DMS153 (cell line): Measurements from ENCODE around the gene KRTAP1-3.
"Not testable (repeated sequence)": the region's sequence is repeated elsewhere in the genome, so short reads cannot be mapped to it uniquely, and the experiment has no call there.

Source experiments
- DNase-seq: peaks from one replicate; lab custom pipeline; 2025; lab: John Stamatoyannopoulos, UW

Gene KRTAP1-3

DNA sequence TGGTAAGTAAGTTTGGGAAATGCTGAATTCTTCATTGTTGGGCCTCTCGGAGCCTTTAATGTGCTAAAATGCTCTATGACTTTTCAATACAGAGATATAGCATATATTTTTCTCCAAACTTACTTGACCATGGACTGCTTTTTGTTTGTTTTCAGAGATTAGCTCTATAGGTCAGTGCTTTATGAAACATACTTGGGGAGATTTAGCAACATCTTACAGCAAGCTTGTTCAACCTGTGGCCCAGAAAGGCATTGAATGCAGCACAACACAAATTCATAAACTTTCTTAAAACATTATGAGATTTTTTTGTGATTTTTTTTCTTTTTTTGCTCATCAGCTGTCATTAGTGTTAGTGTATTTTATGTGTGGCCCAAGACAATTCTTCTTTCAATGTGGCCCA, 24.7 kb downstream of the KRTAP1-3 start:
- DNase-seq, result no peak

DNA sequence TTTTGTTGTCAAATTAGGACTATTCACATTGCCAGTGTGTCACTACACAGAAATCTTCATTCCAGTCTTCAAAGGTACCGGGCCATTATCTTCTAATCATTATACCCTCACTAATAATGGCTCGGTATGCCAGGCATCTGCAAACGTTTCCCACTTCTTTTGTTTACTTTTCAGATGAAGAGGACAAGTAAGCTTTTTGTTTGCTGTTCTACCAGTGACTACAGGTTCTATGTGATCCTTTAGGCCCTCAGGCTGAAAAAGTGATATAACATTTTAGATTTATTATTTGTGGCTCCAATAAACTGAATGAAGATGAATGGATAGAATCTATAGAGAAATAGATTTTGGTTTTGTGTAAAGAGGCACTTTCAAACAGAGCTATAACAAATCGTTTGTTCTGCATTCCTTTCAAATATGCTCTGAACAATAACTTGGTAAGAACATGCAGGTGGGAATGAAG, 25.3 kb downstream of the KRTAP1-3 start:
- DNase-seq, result no peak

DNA sequence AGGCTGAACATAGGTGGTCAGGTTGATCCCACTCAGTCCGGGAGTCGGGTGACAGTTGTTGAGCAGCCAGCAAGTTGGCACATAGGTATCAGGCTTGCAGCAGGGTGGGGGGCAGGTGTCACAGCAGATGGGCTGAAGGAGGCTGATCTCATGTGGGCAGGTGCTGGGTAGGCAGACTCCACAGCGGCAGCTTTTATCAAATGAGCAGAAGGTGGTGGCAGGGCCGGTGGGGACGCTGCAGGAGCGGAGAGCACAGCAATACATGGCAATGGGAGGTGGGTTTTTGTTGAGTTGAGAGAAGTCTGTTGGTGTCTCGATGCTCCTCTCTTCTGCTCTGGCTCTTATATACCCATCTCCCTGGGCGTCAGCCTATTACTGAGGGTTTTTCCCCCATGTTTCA, 25.9 kb downstream of the KRTAP1-3 start, which contains the start of gene KRTAP3-1:
Gene KRTAP3-1, minus strand, starts transcription at position 318 of the 400 bp plus-strand sequence. Its CDS starts 54 bp downstream, at position 264.
- peak; percentile 33 for DNase-seq

DNA sequence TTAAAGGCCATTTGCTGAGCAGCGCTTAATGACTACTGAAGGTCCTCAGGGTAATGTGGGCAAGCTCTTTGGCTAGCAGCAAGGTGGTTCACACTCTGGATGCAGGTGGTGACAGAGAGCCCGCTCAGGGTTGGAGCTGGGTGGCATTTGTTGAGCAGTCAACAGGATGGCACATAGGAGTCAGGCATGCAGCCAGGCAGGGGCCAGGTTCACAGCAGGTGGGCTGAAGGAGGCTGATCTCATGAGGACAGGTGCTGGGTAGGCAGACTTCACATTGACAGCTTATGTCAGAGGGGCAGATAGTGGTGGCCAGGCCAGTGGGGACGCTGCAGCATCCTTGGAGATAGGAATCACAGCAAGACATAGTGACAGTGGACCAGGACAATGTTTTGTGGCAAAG, 30.3 kb downstream of the KRTAP1-3 start:
- peak; percentile 44 for DNase-seq

DNA sequence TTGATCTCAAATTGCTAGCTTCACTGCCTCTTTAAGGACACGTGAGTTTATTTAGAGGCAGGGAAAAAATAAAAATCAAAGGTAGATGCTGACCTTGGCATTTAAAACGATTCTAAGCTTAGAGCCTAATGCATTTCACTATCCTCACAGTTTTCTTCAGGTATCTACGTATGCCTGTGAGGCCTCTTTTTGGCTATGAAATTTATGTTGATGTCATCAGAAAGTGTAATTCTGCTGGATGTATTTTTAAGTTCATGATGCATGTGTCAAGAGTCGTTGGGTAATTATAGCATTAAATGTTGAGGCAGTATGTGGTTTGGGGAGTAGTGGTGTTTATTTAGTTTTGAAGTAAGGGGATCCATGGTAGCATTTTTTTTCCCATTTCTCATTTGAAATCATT, 30.7 kb downstream of the KRTAP1-3 start:
- DNase-seq, result no peak

DNA sequence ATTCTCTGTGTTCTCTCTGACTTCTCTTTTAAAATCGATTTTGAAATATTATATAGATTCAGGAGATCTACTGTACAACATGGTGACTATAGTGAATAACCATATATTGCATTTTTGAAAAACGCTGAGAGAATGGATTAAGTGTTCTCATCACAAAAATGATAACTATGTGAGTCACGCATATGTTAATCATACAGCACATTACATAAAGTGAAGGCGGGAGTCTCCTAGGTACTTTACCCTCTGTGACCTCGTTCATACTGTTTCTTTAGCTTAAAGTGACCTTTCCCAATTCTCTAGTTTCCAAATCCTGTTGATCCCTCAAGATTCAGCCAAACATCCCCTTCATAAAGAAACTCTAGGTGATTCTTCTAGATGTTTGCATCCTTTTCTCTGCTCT, 31.9 kb downstream of the KRTAP1-3 start:
- DNase-seq, result no peak

DNA sequence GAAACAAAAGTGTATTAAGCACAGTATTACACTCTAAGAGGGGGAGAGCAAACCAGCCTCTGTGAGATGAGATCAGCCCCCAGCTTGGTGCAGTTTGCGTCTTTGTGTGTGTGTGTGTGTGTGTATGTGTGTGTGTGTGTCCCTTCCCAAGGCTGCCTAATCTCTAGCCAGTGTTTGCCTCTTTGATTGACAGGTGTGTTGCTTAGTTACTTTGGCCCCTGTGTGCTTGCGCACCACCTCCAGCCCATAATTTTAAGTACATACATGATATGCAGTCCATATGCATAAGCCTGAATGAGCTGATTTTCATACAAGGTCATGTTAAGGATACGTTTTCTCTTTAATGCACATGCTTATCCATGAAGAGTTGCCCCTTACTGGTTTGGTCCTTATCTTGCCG, 32.9 kb downstream of the KRTAP1-3 start:
- no peak for DNase-seq

DNA sequence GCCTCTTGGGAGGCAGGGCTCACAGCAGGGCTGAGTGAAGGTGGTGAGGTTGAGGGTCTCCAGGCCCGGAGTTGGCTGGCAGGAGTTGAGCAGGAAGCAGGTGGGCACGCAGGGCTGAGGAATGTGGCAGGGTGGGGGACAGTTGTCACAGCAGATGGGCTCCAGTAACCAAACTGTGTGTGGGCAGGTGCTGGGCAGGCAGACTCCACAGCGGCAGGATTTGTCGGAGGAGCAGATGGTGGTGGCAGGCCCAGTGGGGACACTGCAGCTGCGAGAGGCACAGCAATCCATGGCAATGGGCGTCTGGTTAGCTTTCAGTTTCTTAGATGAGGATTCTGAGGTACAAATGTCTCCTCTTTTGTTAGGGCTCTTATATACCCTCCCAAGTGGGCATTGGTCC, 35.1 kb downstream of the KRTAP1-3 start, which contains the start of gene KRTAP3-2:
Gene KRTAP3-2, minus strand, starts transcription at position 344 of the 400 bp plus-strand sequence. Its CDS starts 53 bp downstream, at position 291.
- DNase-seq, result not testable (repeated sequence)

DNA sequence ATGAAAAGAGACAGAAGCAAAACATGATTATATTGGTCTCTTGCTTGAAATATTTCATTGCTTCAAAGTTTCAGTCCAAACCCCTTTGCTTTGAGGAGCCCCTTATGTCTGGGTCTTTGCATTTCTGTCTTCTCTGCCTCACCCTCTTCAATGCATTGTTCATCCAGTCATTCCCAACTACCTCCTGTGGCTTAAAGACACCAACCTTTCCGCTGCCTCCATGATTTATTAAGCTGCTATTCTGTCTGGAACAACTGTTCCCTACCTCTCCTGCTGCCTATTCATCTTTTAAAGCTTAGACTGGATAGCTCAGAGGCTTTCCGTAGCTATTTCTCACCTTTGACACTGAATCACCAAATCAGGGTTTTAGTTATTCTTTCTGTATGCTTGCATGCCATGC, 37.3 kb downstream of the KRTAP1-3 start:
- no peak for DNase-seq

DNA sequence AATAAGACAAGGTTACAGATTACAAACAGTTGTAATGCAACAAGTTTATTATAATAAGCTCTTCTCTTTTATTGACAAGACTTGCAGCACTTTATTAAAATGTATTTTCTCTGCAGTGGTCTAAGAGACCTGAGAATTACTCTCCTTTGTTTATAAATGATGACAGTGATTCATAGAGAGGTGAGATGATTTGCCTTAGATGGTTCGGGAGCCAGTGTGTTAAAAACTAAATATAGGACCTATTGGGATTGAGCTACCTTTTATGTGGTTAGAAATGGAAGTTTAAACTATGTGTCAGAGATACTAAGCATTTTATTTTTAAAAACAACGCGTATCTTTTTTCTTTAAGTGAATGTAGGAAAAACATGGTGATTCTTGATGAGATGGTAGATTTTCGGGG, 37.8 kb downstream of the KRTAP1-3 start:
- DNase-seq, result no peak

DNA sequence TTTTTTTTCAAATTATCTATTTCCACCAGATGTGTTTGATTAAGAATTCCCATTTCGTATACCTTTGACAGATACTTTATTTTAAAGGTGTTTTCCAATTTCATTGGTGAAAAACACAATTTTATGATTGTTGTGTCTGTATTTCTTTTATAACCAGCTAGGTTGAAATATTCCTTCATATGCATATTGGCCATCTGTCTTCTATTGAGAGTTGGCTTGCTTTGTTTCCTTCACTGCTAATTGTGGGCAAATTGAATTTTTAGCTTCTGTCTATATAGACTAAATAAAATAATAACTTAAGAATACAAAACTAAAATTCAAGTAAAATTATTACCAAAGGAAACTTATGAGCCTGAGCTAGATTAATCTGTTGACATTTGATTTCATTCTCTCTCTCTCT, 39.6 kb downstream of the KRTAP1-3 start:
- no peak for DNase-seq

DNA sequence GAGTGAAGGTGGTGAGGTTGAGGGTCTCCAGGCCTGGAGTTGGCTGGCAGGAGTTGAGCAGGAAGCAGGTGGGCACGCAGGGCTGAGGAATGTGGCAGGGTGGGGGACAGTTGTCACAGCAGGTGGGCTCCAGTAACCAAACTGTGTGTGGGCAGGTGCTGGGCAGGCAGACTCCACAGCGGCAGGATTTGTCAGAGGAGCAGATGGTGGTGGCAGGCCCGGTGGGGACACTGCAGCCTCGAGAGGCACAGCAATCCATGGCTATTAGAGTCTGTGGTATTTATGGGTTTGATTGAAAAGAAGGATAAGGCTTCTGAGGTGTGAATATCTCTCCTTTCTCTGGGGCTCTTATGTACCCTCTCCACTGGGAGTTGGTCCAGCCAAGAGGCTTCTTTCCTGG, 40.8 kb downstream of the KRTAP1-3 start, which contains the start of gene KRTAP3-3:
Gene KRTAP3-3, minus strand, starts transcription at position 326 of the 400 bp plus-strand sequence. Its CDS starts 67 bp downstream, at position 259.
- DNase-seq, result peak; percentile 78

DNA sequence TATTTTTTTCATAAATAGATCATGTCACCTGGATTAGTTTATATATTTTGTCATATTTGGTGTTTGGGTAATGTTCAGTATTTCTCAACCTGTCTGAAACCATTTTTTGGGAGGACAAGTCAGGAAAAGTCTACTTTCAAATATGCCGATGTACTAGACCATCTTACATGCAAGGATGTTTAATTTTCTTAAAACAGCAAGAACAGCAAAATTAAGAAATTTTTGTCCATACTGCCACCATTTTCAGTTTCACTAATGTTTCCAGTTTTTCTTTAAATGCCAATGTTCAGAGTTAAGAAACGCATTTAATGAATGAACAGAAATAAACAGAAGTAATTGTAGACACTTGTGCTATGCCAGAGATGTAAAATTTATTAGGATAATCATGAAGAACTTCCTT, 41.6 kb downstream of the KRTAP1-3 start:
- no peak for DNase-seq

DNA sequence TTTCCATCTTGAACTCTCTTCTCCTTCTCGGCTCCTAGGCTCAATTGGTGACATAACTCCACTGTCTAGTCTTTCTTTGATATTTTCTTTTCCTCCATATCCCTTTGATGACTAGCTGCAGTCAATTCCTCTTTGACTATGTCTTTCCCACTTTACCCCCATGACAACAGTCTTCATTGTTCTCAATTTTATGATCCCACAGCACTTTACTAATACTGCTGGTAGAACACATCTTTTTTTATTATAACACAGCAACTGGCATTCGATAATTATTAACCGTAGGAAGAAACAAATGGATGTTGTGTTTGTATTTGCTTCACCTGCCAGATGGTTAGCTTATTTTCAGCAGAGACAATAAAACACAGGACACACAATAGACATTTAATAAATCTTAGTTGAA, 42.0 kb downstream of the KRTAP1-3 start:
- no peak for DNase-seq

DNA sequence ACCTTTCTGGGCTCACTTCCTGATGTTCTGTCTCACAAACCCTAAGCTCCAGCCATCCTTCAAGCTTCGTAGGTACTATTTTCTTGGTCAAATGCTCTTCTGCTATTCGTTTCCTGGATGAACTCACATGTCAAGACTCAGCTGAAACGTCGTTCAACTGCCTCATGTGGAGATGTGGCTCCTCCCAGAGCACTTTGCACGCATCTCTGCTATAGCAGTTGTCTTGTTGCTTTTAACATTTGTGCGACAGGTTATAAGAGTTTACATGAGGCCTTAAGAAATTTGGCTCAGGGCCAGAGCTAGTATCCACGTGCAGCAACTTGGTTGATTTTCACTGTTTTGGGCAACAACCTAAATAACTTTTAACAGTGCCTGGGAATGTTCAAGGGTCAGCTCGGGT, 47.8 kb downstream of the KRTAP1-3 start:
- no peak for DNase-seq

DNA sequence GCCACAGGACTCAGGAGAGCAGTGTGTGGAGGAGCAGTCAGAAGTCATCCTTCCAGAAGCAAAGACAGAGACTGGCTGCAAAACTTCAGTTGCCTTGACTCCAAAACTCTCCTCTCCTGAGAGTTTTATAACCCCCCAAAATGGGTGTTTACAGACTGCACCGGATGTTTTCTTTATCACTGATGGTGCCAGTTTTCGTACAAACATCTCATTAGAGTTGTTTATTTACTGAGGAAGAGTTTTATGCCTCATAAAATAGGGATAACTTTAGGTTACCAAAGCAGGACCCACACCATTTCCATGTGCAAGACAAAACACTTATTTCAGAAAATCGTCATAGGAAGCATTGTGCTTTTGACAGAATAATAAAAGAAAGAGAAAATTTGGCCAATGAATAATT, 50.4 kb downstream of the KRTAP1-3 start, which contains the start of gene KRT40:
Gene KRT40, minus strand, starts transcription at position 101 of the 400 bp plus-strand sequence. Its CDS starts 53 bp downstream, at position 48.
- DNase-seq, result no peak
